WTC11 (cell line): ENCODE results near the gene GIGYF2. TPM values are rescaled to one million over a fixed set of nuclear protein-coding genes. Genes with fewer than 3 reads are reported as not detected.
A peak's percentile ranks its signal among the peaks of the same experiment; 100 is the strongest.

Experiments used
- ATAC-seq: fragments of 200-7000 bp; cut with Tn5 transposase; 2 replicates; pipeline ENCODE4 v1.10.0; 2021; ENCODE audit warnings: mild to moderate bottlenecking, moderate library complexity
- CTCF ChIA-PET: fragments of 300-600 bp; sonication (Branson Sonifier 250); formaldehyde crosslinking; loops from one replicate; lab custom pipeline; 2021; ENCODE audit warnings: antibody characterized with exemption; lab: Charles Lee
- POLR2A ChIA-PET: fragments of 350-600 bp; sonication (Branson Sonifier 250); formaldehyde crosslinking; loops from one replicate; lab custom pipeline; 2021; ENCODE audit warnings: antibody characterized with exemption; lab: Charles Lee
- DNase-seq: peaks from one replicate; pipeline ENCODE4 v3.0.0; 2021; ENCODE audit warnings: low spot score
- H3K27ac Mint-ChIP-seq: 2 replicates; pipeline ENCODE4 v1.8.0; 2021; ENCODE audit warnings: mixed read lengths
- H3K27me3 Mint-ChIP-seq: 2 replicates; pipeline ENCODE4 v1.8.0; 2021; ENCODE audit warnings: low read depth, mild to moderate bottlenecking, moderate library complexity, mixed read lengths
- H3K36me3 Mint-ChIP-seq: 2 replicates; pipeline ENCODE4 v1.8.0; 2021; ENCODE audit warnings: mixed read lengths
- H3K4me1 Mint-ChIP-seq: 2 replicates; pipeline ENCODE4 v1.8.0; 2022; ENCODE audit warnings: mixed read lengths
- H3K4me3 Mint-ChIP-seq: 2 replicates; pipeline ENCODE4 v1.8.0; 2021; ENCODE audit warnings: mild to moderate bottlenecking, moderate library complexity, mixed read lengths
- H3K9me3 Mint-ChIP-seq: 2 replicates; pipeline ENCODE4 v1.8.0; 2021; ENCODE audit warnings: mixed read lengths
- ATF1 ChIP-seq: sonication (generic); formaldehyde crosslinking; IDR thresholded peaks from 2 replicates; pipeline ENCODE4 v1.8.1; 2023; ENCODE audit warnings: mild to moderate bottlenecking, moderate library complexity, missing genetic modification reagents
- CBFB ChIP-seq: sonication (generic); formaldehyde crosslinking; IDR thresholded peaks from 2 replicates; pipeline ENCODE4 v1.8.1; 2022; ENCODE audit warnings: mild to moderate bottlenecking, low read depth, missing genetic modification reagents
- ESRRA ChIP-seq: sonication (generic); formaldehyde crosslinking; IDR thresholded peaks from 2 replicates; pipeline ENCODE4 v1.8.1; 2022; ENCODE audit warnings: mild to moderate bottlenecking, missing genetic modification reagents, borderline replicate concordance
- FOXJ3 ChIP-seq: sonication (generic); formaldehyde crosslinking; IDR thresholded peaks from 2 replicates; pipeline ENCODE4 v1.9.0; 2021; ENCODE audit warnings: missing genetic modification reagents, mild to moderate bottlenecking, borderline replicate concordance
- FOXP1 ChIP-seq: sonication (generic); formaldehyde crosslinking; IDR thresholded peaks from 2 replicates; pipeline ENCODE4 v1.8.0; 2022; ENCODE audit warnings: missing genetic modification reagents, mild to moderate bottlenecking, moderate library complexity, borderline replicate concordance
- GRHL2 ChIP-seq: fragments of 250-450 bp; sonication (Bioruptor Pico); IDR thresholded peaks from 2 replicates; pipeline ENCODE4 v1.8.0; 2022; ENCODE audit warnings: mild to moderate bottlenecking, moderate library complexity; ENCODE audit not compliant: insufficient replicate concordance, severe bottlenecking
- HMGA2 ChIP-seq: fragments of 250-450 bp; sonication (Bioruptor Pico); IDR thresholded peaks from 2 replicates; pipeline ENCODE4 v1.4.0; 2021; ENCODE audit warnings: mild to moderate bottlenecking, moderate library complexity
- JAZF1 ChIP-seq: fragments of 250-450 bp; sonication (Bioruptor Pico); IDR thresholded peaks from 2 replicates; pipeline ENCODE4 v1.9.0; 2021; ENCODE audit warnings: moderate library complexity, mild to moderate bottlenecking, inconsistent platforms
- NFATC4 ChIP-seq: fragments of 250-450 bp; sonication (Bioruptor Pico); IDR thresholded peaks from 2 replicates; pipeline ENCODE4 v1.9.0; 2021; ENCODE audit warnings: mild to moderate bottlenecking
- NFE2L1 ChIP-seq: sonication (generic); formaldehyde crosslinking; IDR thresholded peaks from 2 replicates; pipeline ENCODE4 v1.8.1; 2023; ENCODE audit warnings: missing genetic modification reagents
- NFYB ChIP-seq: sonication (generic); formaldehyde crosslinking; conservative IDR thresholded peaks from 2 replicates; pipeline ENCODE4 v1.8.0; 2022; ENCODE audit warnings: low read depth, missing genetic modification reagents
- OVOL2 ChIP-seq: fragments of 250-450 bp; sonication (Bioruptor Pico); IDR thresholded peaks from 2 replicates; pipeline ENCODE4 v1.9.0; 2021; ENCODE audit warnings: mild to moderate bottlenecking, borderline replicate concordance
- RELA ChIP-seq: sonication (generic); formaldehyde crosslinking; IDR thresholded peaks from 2 replicates; pipeline ENCODE4 v1.8.1; 2022; ENCODE audit warnings: missing genetic modification reagents, mild to moderate bottlenecking, borderline replicate concordance
- TEAD1 ChIP-seq: sonication (generic); formaldehyde crosslinking; IDR thresholded peaks from 2 replicates; pipeline ENCODE4 v1.8.0; 2022; ENCODE audit warnings: mild to moderate bottlenecking, missing genetic modification reagents
- ZNF138 ChIP-seq: sonication (generic); formaldehyde crosslinking; conservative IDR thresholded peaks from 2 replicates; pipeline ENCODE4 v1.8.1; 2022; ENCODE audit warnings: mild to moderate bottlenecking, moderate library complexity, missing genetic modification reagents
- ZNF219 ChIP-seq: sonication (generic); formaldehyde crosslinking; IDR thresholded peaks from 2 replicates; pipeline ENCODE4 v1.8.0; 2023; ENCODE audit warnings: missing genetic modification reagents, mild to moderate bottlenecking, borderline replicate concordance
- ZNF396 ChIP-seq: fragments of 250-450 bp; sonication (Bioruptor Pico); IDR thresholded peaks from 2 replicates; pipeline ENCODE4 v1.8.0; 2021; ENCODE audit warnings: mild to moderate bottlenecking, moderate library complexity, borderline replicate concordance
- ZNF416 ChIP-seq: fragments of 250-450 bp; sonication (Bioruptor Pico); IDR thresholded peaks from 2 replicates; pipeline ENCODE4 v1.9.0; 2021; ENCODE audit warnings: mild to moderate bottlenecking, inconsistent platforms
- ZNF671 ChIP-seq: fragments of 250-450 bp; sonication (Bioruptor Pico); IDR thresholded peaks from 2 replicates; pipeline ENCODE4 v1.8.0; 2021; ENCODE audit warnings: mild to moderate bottlenecking
- total RNA-seq: library from RNA; stranded (reverse); gene quantifications from 3 replicates; pipeline ENCODE4 v1.2.3, GENCODE V29; 2021
- TF ChIP-seq, protein P1 (sequence below): sonication (generic); formaldehyde crosslinking; IDR thresholded peaks from 2 replicates; pipeline ENCODE4 v1.8.0; 2023; ENCODE audit warnings: missing genetic modification reagents
- TF ChIP-seq, protein P2 (sequence below): sonication (generic); formaldehyde crosslinking; conservative IDR thresholded peaks from 2 replicates; pipeline ENCODE4 v1.8.1; 2023; ENCODE audit warnings: mild to moderate bottlenecking, low read depth, missing genetic modification reagents, moderate library complexity
- TF ChIP-seq, protein P3 (sequence below): sonication (generic); formaldehyde crosslinking; IDR thresholded peaks from 2 replicates; pipeline ENCODE4 v1.8.1; 2023; ENCODE audit warnings: mild to moderate bottlenecking, missing genetic modification reagents, moderate library complexity
- TF ChIP-seq, protein P4 (sequence below): sonication (generic); formaldehyde crosslinking; IDR thresholded peaks from 2 replicates; pipeline ENCODE4 v1.8.1; 2023; ENCODE audit warnings: mild to moderate bottlenecking, missing genetic modification reagents
- TF ChIP-seq, protein P5 (sequence below): fragments of 250-450 bp; sonication (Bioruptor Pico); IDR thresholded peaks from 2 replicates; pipeline ENCODE4 v1.9.0; 2021; ENCODE audit warnings: moderate library complexity, mild to moderate bottlenecking, inconsistent platforms, borderline replicate concordance
- TF ChIP-seq, protein P6 (sequence below): sonication (generic); formaldehyde crosslinking; IDR thresholded peaks from 2 replicates; pipeline ENCODE4 v1.8.1; 2022; ENCODE audit warnings: mild to moderate bottlenecking, missing genetic modification reagents, moderate library complexity, borderline replicate concordance

The GIGYF2 gene
- total RNA-seq, 1 experiment from 2014 or later = 53.1 TPM

DNA sequence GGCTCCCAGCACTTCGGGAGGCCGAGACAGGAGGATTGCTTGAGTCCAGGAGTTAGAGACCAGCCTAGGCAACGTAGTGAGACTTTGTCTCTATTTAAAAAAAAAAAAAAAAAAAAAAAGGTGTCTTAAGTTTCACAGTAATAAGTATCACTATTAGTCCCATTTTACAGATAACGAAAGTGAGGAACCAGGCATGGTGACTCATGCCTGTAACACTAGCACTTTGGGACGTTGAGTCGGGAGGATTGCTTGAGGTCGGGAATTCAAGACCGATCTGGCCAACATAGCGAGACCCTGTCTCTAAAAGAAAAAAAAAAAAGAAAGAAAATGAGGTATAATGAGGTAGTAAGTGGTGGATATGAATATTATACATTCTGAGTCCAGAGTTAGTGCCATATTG is 76.7 kb downstream of the GIGYF2 start:
- ATAC-seq = no peak
- peaks cover 6% of the 10 kb centered on the region for H3K4me1 Mint-ChIP-seq
- DNase-seq = no peak
- no peak for TF ChIP-seq ZNF671 (CRISPR knock-in tag)
- TF ChIP-seq RELA (CRISPR knock-in tag) = no peak
- TF ChIP-seq ESRRA (CRISPR knock-in tag) = no peak
- TF ChIP-seq, protein P1, sequence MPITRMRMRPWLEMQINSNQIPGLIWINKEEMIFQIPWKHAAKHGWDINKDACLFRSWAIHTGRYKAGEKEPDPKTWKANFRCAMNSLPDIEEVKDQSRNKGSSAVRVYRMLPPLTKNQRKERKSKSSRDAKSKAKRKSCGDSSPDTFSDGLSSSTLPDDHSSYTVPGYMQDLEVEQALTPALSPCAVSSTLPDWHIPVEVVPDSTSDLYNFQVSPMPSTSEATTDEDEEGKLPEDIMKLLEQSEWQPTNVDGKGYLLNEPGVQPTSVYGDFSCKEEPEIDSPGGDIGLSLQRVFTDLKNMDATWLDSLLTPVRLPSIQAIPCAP = no peak
- TF ChIP-seq, protein P2, sequence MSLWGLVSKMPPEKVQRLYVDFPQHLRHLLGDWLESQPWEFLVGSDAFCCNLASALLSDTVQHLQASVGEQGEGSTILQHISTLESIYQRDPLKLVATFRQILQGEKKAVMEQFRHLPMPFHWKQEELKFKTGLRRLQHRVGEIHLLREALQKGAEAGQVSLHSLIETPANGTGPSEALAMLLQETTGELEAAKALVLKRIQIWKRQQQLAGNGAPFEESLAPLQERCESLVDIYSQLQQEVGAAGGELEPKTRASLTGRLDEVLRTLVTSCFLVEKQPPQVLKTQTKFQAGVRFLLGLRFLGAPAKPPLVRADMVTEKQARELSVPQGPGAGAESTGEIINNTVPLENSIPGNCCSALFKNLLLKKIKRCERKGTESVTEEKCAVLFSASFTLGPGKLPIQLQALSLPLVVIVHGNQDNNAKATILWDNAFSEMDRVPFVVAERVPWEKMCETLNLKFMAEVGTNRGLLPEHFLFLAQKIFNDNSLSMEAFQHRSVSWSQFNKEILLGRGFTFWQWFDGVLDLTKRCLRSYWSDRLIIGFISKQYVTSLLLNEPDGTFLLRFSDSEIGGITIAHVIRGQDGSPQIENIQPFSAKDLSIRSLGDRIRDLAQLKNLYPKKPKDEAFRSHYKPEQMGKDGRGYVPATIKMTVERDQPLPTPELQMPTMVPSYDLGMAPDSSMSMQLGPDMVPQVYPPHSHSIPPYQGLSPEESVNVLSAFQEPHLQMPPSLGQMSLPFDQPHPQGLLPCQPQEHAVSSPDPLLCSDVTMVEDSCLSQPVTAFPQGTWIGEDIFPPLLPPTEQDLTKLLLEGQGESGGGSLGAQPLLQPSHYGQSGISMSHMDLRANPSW (CRISPR knock-in tag) = no peak
- TF ChIP-seq ZNF138 (CRISPR knock-in tag) = no peak
- no peak for TF ChIP-seq GRHL2 (CRISPR knock-in tag)
- TF ChIP-seq, protein P3, sequence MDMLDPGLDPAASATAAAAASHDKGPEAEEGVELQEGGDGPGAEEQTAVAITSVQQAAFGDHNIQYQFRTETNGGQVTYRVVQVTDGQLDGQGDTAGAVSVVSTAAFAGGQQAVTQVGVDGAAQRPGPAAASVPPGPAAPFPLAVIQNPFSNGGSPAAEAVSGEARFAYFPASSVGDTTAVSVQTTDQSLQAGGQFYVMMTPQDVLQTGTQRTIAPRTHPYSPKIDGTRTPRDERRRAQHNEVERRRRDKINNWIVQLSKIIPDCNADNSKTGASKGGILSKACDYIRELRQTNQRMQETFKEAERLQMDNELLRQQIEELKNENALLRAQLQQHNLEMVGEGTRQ = no peak
- no peak for TF ChIP-seq ZNF219 (CRISPR knock-in tag)
- no peak for TF ChIP-seq JAZF1 (CRISPR knock-in tag)
- no peak for TF ChIP-seq ZNF396 (CRISPR knock-in tag)
- no peak for TF ChIP-seq ATF1 (CRISPR knock-in tag)
- no peak for TF ChIP-seq FOXJ3 (CRISPR knock-in tag)
- TF ChIP-seq, protein P4, sequence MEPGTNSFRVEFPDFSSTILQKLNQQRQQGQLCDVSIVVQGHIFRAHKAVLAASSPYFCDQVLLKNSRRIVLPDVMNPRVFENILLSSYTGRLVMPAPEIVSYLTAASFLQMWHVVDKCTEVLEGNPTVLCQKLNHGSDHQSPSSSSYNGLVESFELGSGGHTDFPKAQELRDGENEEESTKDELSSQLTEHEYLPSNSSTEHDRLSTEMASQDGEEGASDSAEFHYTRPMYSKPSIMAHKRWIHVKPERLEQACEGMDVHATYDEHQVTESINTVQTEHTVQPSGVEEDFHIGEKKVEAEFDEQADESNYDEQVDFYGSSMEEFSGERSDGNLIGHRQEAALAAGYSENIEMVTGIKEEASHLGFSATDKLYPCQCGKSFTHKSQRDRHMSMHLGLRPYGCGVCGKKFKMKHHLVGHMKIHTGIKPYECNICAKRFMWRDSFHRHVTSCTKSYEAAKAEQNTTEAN = no peak
- TF ChIP-seq ZNF416 (CRISPR knock-in tag) = no peak
- TF ChIP-seq CBFB = no peak
- H3K36me3 Mint-ChIP-seq = peaks cover 7% of the 10 kb centered on the region; the same call in 1 of the 2 replicates
- H3K9me3 Mint-ChIP-seq = no peaks in the 10 kb centered on the region
- no peak overlapping the region for H3K27ac Mint-ChIP-seq
- ChIA-PET CTCF (no interaction called here), POLR2A (no interaction called here)
- H3K4me3 Mint-ChIP-seq = no peak overlapping the region
- no peaks in the 10 kb centered on the region for H3K27me3 Mint-ChIP-seq

DNA sequence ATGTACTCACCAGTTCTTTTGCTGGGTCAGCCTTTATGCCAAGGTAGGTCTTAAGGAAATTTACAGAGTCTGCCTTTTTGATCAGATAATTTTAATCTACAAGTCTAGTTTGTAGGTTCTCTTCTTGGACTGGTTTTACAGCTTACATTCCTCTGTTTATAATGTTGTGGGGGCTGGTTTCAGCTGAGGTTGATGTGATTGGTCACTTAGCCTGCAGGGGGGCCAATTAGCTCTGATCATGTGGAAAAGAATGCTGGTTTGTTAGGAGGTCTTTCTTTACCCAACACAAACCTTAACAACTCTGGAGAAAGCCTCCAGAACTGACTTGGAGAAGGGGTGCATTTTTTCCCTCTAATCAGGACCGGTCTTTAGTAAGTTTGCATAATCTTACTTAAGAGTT is 79.3 kb downstream of the GIGYF2 start, which contains the start of gene KCNJ13:
KCNJ13 (minus strand) TSS at position 131 of the 400 bp plus-strand sequence. CDS start 5,203 bp downstream, outside the sequence.
- no peak for DNase-seq

More for the DNA sequence above, 79.3 kb downstream of the GIGYF2 start, which contains the start of gene KCNJ13:
- ChIA-PET CTCF (interaction anchor here (0.5 kb wide), 1 partner anchor 1835 kb away, joined by 3 read pairs; no protein-coding TSS in a partner anchor), POLR2A (no interaction called here)
- peaks cover 6% of the 10 kb centered on the region for H3K4me1 Mint-ChIP-seq
- peak within 1 kb of the TSS; percentile 76; the same call in 1 of the 2 replicates for H3K27ac Mint-ChIP-seq
- TF ChIP-seq FOXP1 (CRISPR knock-in tag) = no peak
- no peak for TF ChIP-seq NFYB (CRISPR knock-in tag)
- TF ChIP-seq, protein P5, sequence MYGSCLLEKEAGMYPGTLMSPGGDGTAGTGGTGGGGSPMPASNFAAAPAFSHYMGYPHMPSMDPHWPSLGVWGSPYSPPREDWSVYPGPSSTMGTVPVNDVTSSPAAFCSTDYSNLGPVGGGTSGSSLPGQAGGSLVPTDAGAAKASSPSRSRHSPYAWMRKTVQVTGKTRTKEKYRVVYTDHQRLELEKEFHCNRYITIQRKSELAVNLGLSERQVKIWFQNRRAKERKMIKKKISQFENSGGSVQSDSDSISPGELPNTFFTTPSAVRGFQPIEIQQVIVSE (CRISPR knock-in tag) = no peak
- TF ChIP-seq HMGA2 (CRISPR knock-in tag) = no peak
- TF ChIP-seq NFATC4 (CRISPR knock-in tag) = no peak
- no peak for TF ChIP-seq TEAD1
- TF ChIP-seq NFE2L1 = no peak
- TF ChIP-seq, protein P6, sequence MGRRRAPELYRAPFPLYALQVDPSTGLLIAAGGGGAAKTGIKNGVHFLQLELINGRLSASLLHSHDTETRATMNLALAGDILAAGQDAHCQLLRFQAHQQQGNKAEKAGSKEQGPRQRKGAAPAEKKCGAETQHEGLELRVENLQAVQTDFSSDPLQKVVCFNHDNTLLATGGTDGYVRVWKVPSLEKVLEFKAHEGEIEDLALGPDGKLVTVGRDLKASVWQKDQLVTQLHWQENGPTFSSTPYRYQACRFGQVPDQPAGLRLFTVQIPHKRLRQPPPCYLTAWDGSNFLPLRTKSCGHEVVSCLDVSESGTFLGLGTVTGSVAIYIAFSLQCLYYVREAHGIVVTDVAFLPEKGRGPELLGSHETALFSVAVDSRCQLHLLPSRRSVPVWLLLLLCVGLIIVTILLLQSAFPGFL = no peak
- no peak for TF ChIP-seq OVOL2 (CRISPR knock-in tag)
- peaks cover under 1% of the 10 kb centered on the region; the same call in 1 of the 2 replicates for H3K36me3 Mint-ChIP-seq
- H3K9me3 Mint-ChIP-seq = no peaks in the 10 kb centered on the region
- no peaks in the 10 kb centered on the region for H3K27me3 Mint-ChIP-seq
- H3K4me3 Mint-ChIP-seq = no peak within 1 kb of the TSS
- ATAC-seq = peak; percentile 88
